Transverse colon (tissue), 3 donors: ENCODE measurements around the gene MUC21.

Experiments
- CTCF ChIP-seq, 5 experiments: fragments of 200-600 bp in 3 of 5; fragments of 450-650 bp in 2 of 5; sonication (generic) in 3 of 5; IDR thresholded peaks; 1 replicate in 2 of 5; 2 replicates in 3 of 5; pipeline ENCODE4 v1.5.1; 2016 to 2017; ENCODE audit warnings: antibody characterized with exemption in 5 of 5, inconsistent platforms in 3 of 5, mild to moderate bottlenecking in 2 of 5, moderate library complexity in 1 of 5
- EP300 ChIP-seq: sonication (generic); formaldehyde crosslinking; IDR thresholded peaks from one replicate; pipeline ENCODE4 v1.6.1; 2017; ENCODE audit warnings: antibody characterized with exemption, low read depth
- POLR2A ChIP-seq: fragments of 450-650 bp; IDR thresholded peaks from one replicate; pipeline ENCODE4 v1.6.1; 2016; ENCODE audit warnings: antibody characterized with exemption, mild to moderate bottlenecking, moderate library complexity

GRCh38 chr6:30990422-30991086, 7.0 kb downstream of the MUC21 start:
- TF ChIP-seq CTCF (IDR thresholded peaks at IDR 0.05), result no peak
- no peak for TF ChIP-seq EP300
- TF ChIP-seq POLR2A, result no peak
